Measurements from ENCODE around the gene STARD5.

DNA sequence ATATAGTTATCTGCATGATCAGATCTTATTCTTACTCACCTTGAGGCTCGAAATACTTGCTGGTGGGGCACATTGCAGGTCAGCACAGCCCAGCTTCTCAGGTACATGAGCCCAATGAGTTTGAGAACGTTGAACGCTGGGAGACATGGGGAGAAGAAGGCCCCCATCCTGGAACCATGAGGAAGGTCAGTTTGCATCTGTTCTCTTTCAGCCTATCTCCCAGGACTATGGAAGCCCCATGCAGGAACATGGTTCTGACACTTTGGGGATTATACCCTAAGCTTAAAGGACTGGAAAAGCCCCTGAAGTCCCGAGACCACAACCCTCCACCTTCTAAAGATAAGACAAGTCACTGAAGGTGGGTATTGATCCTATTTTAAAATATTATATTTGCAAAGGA is 17.4 kb upstream of the STARD5 start:
- TF ChIP-seq POLR2AphosphoS5 (IDR thresholded peaks at IDR 0.05; ENCODE audit: low read depth) (no peak), CREB1 (CRISPR knock-in tag; IDR thresholded peaks at IDR 0.05; ENCODE audit: low read depth) (no peak), EZH2 (IDR thresholded peaks at IDR 0.05; ENCODE audit: low read depth, unreplicated experiment) (no peak), EZH2phosphoT487 (IDR thresholded peaks at IDR 0.05; ENCODE audit: unreplicated experiment) (no peak), ZNF114 (CRISPR knock-in tag; IDR thresholded peaks at IDR 0.05) (no peak), ZNF331 (CRISPR knock-in tag; IDR thresholded peaks at IDR 0.05; ENCODE audit: low read depth) (no peak)
- TF ChIP-seq, protein P1, sequence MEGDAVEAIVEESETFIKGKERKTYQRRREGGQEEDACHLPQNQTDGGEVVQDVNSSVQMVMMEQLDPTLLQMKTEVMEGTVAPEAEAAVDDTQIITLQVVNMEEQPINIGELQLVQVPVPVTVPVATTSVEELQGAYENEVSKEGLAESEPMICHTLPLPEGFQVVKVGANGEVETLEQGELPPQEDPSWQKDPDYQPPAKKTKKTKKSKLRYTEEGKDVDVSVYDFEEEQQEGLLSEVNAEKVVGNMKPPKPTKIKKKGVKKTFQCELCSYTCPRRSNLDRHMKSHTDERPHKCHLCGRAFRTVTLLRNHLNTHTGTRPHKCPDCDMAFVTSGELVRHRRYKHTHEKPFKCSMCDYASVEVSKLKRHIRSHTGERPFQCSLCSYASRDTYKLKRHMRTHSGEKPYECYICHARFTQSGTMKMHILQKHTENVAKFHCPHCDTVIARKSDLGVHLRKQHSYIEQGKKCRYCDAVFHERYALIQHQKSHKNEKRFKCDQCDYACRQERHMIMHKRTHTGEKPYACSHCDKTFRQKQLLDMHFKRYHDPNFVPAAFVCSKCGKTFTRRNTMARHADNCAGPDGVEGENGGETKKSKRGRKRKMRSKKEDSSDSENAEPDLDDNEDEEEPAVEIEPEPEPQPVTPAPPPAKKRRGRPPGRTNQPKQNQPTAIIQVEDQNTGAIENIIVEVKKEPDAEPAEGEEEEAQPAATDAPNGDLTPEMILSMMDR (conservative IDR thresholded peaks at IDR 0.05; ENCODE audit: low read depth in 2 of 2), result no peak

Measured in GM23338 (cell line).